Liver (tissue), 9 donors: ENCODE data around the gene CORO2B. TPM values are rescaled to one million over a fixed set of nuclear protein-coding genes. Genes with fewer than 3 reads are reported as not detected.

Source experiments
- DNase-seq: peaks from one replicate; pipeline ENCODE4 v3.0.0-alpha.2; 2017; ENCODE audit warnings: low spot score
- H3K27ac ChIP-seq, 2 donors: one replicate each; pipeline ENCODE4 v1.7.0; 2013; ENCODE audit warnings: inconsistent platforms in 2 of 2, low read length in 2 of 2, control low read depth in 1 of 2, low read depth in 1 of 2, mild to moderate bottlenecking in 1 of 2
- H3K27me3 ChIP-seq, 4 donors: one replicate each; pipeline versions ENCODE4 v1.6.1 to v1.7.0; 2013; ENCODE audit warnings: low read length in 3 of 4, inconsistent platforms in 1 of 4, mild to moderate bottlenecking in 1 of 4, moderate library complexity in 1 of 4; ENCODE audit not compliant: control insufficient read depth in 4 of 4, insufficient read depth in 4 of 4
- H3K36me3 ChIP-seq, 4 donors: one replicate each; pipeline versions ENCODE4 v1.6.1 to v1.7.0; 2013; ENCODE audit warnings: low read length in 3 of 4, mild to moderate bottlenecking in 3 of 4, low read depth in 1 of 4, moderate library complexity in 1 of 4; ENCODE audit not compliant: control insufficient read depth in 4 of 4, insufficient read depth in 3 of 4
- H3K4me1 ChIP-seq, 4 donors: one replicate each; pipeline versions ENCODE4 v1.6.1 to v1.7.0; 2013; ENCODE audit warnings: low read length in 3 of 4, mild to moderate bottlenecking in 3 of 4, moderate library complexity in 1 of 4; ENCODE audit not compliant: control insufficient read depth in 4 of 4, insufficient read depth in 4 of 4
- H3K4me3 ChIP-seq, 3 donors: one replicate each; pipeline versions ENCODE4 v1.6.1 to v1.7.0; 2013; ENCODE audit warnings: low read length in 3 of 3, control low read depth in 1 of 3, low read depth in 1 of 3, mild to moderate bottlenecking in 1 of 3
- H3K9ac ChIP-seq, 2 donors: one replicate each; pipeline ENCODE4 v1.7.0; 2013; ENCODE audit warnings: low read length in 2 of 2, mild to moderate bottlenecking in 2 of 2, moderate library complexity in 2 of 2, control low read depth in 1 of 2, low read depth in 1 of 2
- H3K9me3 ChIP-seq, 4 donors: one replicate each; pipeline versions ENCODE4 v1.6.1 to v1.7.0; 2013; ENCODE audit warnings: low read length in 3 of 4; ENCODE audit not compliant: control insufficient read depth in 4 of 4
- CTCF ChIP-seq: fragments of 150-350 bp; IDR thresholded peaks from 2 replicates; pipeline ENCODE4 v1.5.1; 2017; ENCODE audit warnings: improper control_type of control experiment, low read depth, low read length; ENCODE audit not compliant: missing input control
- EGR1 ChIP-seq, 2 donors: IDR thresholded peaks; 2 replicates each; pipeline ENCODE4 v1.6.1; 2016 to 2018; ENCODE audit warnings: antibody characterized with exemption in 2 of 2, low read depth in 2 of 2
- FOXA1 ChIP-seq: IDR thresholded peaks from 2 replicates; pipeline ENCODE4 v1.6.1; 2016; ENCODE audit warnings: antibody characterized with exemption
- FOXA2 ChIP-seq: IDR thresholded peaks from 2 replicates; pipeline ENCODE4 v1.6.1; 2016; ENCODE audit warnings: antibody characterized with exemption
- GABPA ChIP-seq, 2 donors: IDR thresholded peaks in 1 of 2; conservative IDR thresholded peaks in 1 of 2; 2 replicates each; pipeline ENCODE4 v1.6.1; 2016; ENCODE audit warnings: antibody characterized with exemption in 2 of 2, mild to moderate bottlenecking in 1 of 2, moderate library complexity in 1 of 2
- HNF4A ChIP-seq, 2 donors: conservative IDR thresholded peaks; 2 replicates each; pipeline ENCODE4 v1.6.1; 2016; ENCODE audit warnings: antibody characterized with exemption in 2 of 2, mild to moderate bottlenecking in 2 of 2
- HNF4G ChIP-seq: IDR thresholded peaks from 2 replicates; pipeline ENCODE4 v1.6.1; 2016; ENCODE audit warnings: antibody characterized with exemption
- JUND ChIP-seq, 2 donors: IDR thresholded peaks; 2 replicates each; pipeline ENCODE4 v1.6.1; 2016; ENCODE audit warnings: antibody characterized with exemption in 2 of 2
- NR2F2 ChIP-seq: IDR thresholded peaks from 2 replicates; pipeline ENCODE4 v1.6.1; 2016; ENCODE audit warnings: antibody characterized with exemption
- RAD21 ChIP-seq, 2 donors: IDR thresholded peaks; 2 replicates each; pipeline ENCODE4 v1.6.1; 2016; ENCODE audit warnings: antibody characterized with exemption in 2 of 2, mild to moderate bottlenecking in 2 of 2
- RXRA ChIP-seq, 2 donors: IDR thresholded peaks; 2 replicates each; pipeline ENCODE4 v1.6.1; 2017 to 2018; ENCODE audit warnings: antibody characterized with exemption in 2 of 2, mild to moderate bottlenecking in 1 of 2
- SP1 ChIP-seq: IDR thresholded peaks from 2 replicates; pipeline ENCODE4 v1.6.1; 2018; ENCODE audit warnings: antibody characterized with exemption, mild to moderate bottlenecking
- TAF1 ChIP-seq: conservative IDR thresholded peaks from 2 replicates; pipeline ENCODE4 v1.6.1; 2016; ENCODE audit warnings: antibody characterized with exemption, mild to moderate bottlenecking
- YY1 ChIP-seq: IDR thresholded peaks from 2 replicates; pipeline ENCODE4 v1.6.1; 2016; ENCODE audit warnings: antibody characterized with exemption, mild to moderate bottlenecking
- ZBTB33 ChIP-seq: IDR thresholded peaks from 2 replicates; pipeline ENCODE4 v1.6.1; 2016; ENCODE audit warnings: antibody characterized with exemption
- WGBS: extraction: QIAGEN DNeasy Blood & Tissue Kit; methylation state at CpG from one replicate; pipeline ENCODE4 v1.1.7; 2013; 5-methylcytosine and 5-hydroxymethylcytosine counted together
- polyA plus RNA-seq, 2 donors: library from polyadenylated mRNA; stranded (reverse) in 1 of 2; unstranded in 1 of 2; fragments of 200-250 nt in 1 of 2; fragments of >200 nt in 1 of 2; fragmentation: Nextera tagmentation in 1 of 2; extraction: Ambion mirVana in 1 of 2; gene quantifications; one replicate each; pipeline versions ENCODE4 v1.2.1 to v1.2.3, GENCODE V29; 2013 to 2015
- total RNA-seq, 2 donors: library from RNA; depleted of rRNA; stranded (reverse); fragments of >200 nt; gene quantifications; one replicate each; pipeline ENCODE4 v1.2.3, GENCODE V29; 2014
- TF ChIP-seq, protein P1 (sequence below): IDR thresholded peaks from 2 replicates; pipeline ENCODE4 v1.6.1; 2016; ENCODE audit warnings: antibody characterized with exemption, mild to moderate bottlenecking
- TF ChIP-seq, protein P2 (sequence below): IDR thresholded peaks from 2 replicates; pipeline ENCODE4 v1.6.1; 2016; ENCODE audit warnings: antibody characterized with exemption
- TF ChIP-seq, protein P3 (sequence below): IDR thresholded peaks from 2 replicates; pipeline ENCODE4 v1.6.1; 2016; ENCODE audit warnings: antibody characterized with exemption
- donor health status: healthy.
- donor health status: healthy.
- donor health status: healthy.
- donor health status: healthy.
- donor health status: healthy.

The CORO2B gene
- total and polyA plus RNA-seq, 4 donors: 0.15 to 0.65 (median 0.52) TPM

DNA sequence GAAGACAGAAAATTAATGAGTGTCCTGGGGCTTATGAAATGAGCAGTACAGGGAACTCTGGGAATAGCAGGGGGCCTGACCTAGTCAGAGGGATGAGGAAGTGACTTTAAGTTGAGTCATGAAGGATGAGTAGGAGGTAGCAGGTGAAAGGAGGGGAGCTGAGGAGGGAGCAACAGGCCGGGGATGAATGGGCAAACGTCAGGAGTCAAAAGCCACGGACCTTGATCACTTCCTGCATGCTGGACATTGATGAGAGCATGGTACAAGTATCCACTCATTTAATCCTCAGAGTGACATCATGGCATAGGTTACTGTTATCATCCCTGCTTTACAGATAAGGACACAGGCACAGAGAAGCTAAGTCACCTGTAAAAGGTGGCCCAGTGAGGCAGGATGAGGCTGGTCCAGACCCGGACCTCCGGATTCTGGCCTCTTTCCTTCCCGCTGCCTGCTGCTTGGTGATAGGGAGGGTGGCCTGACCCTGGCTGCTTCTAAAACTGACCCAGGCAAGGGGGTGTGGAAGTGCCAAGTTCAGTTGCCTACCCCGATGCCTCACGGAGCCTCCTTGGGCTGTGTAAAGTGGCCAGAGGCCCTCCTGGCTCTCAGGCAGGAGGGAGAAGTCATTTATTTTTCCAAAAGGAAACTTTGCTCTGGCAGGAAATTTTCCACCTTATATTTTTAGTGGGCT lies 7.6 kb downstream of the CORO2B start:
- 64% methylated on average over 8 of the region's 8 CpGs for WGBS
- Histone ChIP-seq H3K4me1 (peaks cover 0 to 2% (median 0%) of the 10 kb centered on the region in 4 donors), H3K9me3 (no peaks in the 10 kb centered on the region), H3K36me3 (no peaks in the 10 kb centered on the region), H3K9ac (no peak overlapping the region), H3K27ac (no peak overlapping the region), H3K27me3 (no peaks in the 10 kb centered on the region), H3K4me3 (no peak overlapping the region)
- no peak for DNase-seq
- TF ChIP-seq FOXA1: no peak
- TF ChIP-seq CTCF: no peak
- no peak for TF ChIP-seq TAF1
- TF ChIP-seq HNF4G: no peak
- TF ChIP-seq, protein P1, sequence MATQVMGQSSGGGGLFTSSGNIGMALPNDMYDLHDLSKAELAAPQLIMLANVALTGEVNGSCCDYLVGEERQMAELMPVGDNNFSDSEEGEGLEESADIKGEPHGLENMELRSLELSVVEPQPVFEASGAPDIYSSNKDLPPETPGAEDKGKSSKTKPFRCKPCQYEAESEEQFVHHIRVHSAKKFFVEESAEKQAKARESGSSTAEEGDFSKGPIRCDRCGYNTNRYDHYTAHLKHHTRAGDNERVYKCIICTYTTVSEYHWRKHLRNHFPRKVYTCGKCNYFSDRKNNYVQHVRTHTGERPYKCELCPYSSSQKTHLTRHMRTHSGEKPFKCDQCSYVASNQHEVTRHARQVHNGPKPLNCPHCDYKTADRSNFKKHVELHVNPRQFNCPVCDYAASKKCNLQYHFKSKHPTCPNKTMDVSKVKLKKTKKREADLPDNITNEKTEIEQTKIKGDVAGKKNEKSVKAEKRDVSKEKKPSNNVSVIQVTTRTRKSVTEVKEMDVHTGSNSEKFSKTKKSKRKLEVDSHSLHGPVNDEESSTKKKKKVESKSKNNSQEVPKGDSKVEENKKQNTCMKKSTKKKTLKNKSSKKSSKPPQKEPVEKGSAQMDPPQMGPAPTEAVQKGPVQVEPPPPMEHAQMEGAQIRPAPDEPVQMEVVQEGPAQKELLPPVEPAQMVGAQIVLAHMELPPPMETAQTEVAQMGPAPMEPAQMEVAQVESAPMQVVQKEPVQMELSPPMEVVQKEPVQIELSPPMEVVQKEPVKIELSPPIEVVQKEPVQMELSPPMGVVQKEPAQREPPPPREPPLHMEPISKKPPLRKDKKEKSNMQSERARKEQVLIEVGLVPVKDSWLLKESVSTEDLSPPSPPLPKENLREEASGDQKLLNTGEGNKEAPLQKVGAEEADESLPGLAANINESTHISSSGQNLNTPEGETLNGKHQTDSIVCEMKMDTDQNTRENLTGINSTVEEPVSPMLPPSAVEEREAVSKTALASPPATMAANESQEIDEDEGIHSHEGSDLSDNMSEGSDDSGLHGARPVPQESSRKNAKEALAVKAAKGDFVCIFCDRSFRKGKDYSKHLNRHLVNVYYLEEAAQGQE: no peak
- no peak for TF ChIP-seq EGR1 (IDR thresholded peaks at IDR 0.05; ENCODE audit: low read depth in 2 of 2)
- no peak for TF ChIP-seq JUND (IDR thresholded peaks at IDR 0.05)
- TF ChIP-seq YY1: no peak
- TF ChIP-seq, protein P2, sequence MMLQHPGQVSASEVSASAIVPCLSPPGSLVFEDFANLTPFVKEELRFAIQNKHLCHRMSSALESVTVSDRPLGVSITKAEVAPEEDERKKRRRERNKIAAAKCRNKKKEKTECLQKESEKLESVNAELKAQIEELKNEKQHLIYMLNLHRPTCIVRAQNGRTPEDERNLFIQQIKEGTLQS: no peak
- TF ChIP-seq RAD21 (IDR thresholded peaks at IDR 0.05): no peak
- TF ChIP-seq ZBTB33: no peak
- TF ChIP-seq RXRA (IDR thresholded peaks at IDR 0.05): no peak
- TF ChIP-seq FOXA2: no peak
- TF ChIP-seq HNF4A (conservative IDR thresholded peaks at IDR 0.05): no peak
- TF ChIP-seq SP1: no peak
- no peak for TF ChIP-seq GABPA (IDR thresholded peaks at IDR 0.05 in 1 of 2, conservative IDR thresholded peaks at IDR 0.05 in 1 of 2)
- TF ChIP-seq NR2F2: no peak
- TF ChIP-seq, protein P3, sequence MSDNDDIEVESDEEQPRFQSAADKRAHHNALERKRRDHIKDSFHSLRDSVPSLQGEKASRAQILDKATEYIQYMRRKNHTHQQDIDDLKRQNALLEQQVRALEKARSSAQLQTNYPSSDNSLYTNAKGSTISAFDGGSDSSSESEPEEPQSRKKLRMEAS: no peak
